SK-N-SH treated with all-trans-retinoic acid at 6 μM for 48 hours (cell line): ENCODE data around the gene CRELD2.

ENCODE experiments used
- ARNTL ChIP-seq: fragments of 450-650 bp; formaldehyde crosslinking; IDR thresholded peaks from 2 replicates; pipeline ENCODE4 v1.5.0; 2020; ENCODE audit warnings: low read depth, mild to moderate bottlenecking, moderate library complexity, borderline replicate concordance
- ISL1 ChIP-seq: fragments of 250-450 bp; sonication (Bioruptor Pico); IDR thresholded peaks from 2 replicates; pipeline ENCODE4 v2.1.2; 2022; ENCODE audit warnings: mild to moderate bottlenecking, moderate library complexity
- ZFP30 ChIP-seq: fragments of 450-650 bp; formaldehyde crosslinking; IDR thresholded peaks from 2 replicates; pipeline ENCODE4 v1.5.0; 2022; ENCODE audit warnings: mild to moderate bottlenecking, moderate library complexity
- TF ChIP-seq, protein P1 (sequence below): fragments of 250-450 bp; sonication (Bioruptor Pico); IDR thresholded peaks from 2 replicates; pipeline ENCODE4 v1.8.0; 2020; ENCODE audit warnings: mild to moderate bottlenecking, moderate library complexity, borderline replicate concordance
- TF ChIP-seq, protein P2 (sequence below): fragments of 250-450 bp; sonication (Bioruptor Pico); IDR thresholded peaks from 2 replicates; pipeline ENCODE4 v1.5.1; 2020; ENCODE audit warnings: low read depth, mild to moderate bottlenecking, moderate library complexity

DNA sequence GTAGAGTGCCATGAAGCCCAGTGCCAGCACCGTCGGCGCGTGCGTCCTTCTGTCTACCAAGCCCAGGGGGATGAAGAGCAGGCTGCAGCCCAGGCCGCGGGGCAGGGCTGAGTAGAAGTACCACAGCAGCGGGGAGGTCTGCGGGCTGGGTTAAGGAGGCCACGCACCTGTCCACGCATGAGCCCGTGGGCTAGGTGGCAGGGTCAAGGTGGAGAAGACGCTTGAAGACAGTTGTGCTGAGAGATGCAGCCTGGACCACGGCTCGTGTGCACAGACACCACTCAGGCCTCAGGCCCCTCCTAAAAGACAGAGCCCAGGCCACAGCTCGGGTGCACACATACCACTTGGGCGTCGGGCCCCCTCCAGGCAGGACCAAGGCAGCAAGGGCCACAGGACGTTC is 10.6 kb upstream of the CRELD2 start:
- no peak for TF ChIP-seq ARNTL (CRISPR knock-in tag)
- TF ChIP-seq, protein P1, sequence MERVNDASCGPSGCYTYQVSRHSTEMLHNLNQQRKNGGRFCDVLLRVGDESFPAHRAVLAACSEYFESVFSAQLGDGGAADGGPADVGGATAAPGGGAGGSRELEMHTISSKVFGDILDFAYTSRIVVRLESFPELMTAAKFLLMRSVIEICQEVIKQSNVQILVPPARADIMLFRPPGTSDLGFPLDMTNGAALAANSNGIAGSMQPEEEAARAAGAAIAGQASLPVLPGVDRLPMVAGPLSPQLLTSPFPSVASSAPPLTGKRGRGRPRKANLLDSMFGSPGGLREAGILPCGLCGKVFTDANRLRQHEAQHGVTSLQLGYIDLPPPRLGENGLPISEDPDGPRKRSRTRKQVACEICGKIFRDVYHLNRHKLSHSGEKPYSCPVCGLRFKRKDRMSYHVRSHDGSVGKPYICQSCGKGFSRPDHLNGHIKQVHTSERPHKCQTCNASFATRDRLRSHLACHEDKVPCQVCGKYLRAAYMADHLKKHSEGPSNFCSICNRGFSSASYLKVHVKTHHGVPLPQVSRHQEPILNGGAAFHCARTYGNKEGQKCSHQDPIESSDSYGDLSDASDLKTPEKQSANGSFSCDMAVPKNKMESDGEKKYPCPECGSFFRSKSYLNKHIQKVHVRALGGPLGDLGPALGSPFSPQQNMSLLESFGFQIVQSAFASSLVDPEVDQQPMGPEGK (CRISPR knock-in tag) = no peak
- TF ChIP-seq, protein P2, sequence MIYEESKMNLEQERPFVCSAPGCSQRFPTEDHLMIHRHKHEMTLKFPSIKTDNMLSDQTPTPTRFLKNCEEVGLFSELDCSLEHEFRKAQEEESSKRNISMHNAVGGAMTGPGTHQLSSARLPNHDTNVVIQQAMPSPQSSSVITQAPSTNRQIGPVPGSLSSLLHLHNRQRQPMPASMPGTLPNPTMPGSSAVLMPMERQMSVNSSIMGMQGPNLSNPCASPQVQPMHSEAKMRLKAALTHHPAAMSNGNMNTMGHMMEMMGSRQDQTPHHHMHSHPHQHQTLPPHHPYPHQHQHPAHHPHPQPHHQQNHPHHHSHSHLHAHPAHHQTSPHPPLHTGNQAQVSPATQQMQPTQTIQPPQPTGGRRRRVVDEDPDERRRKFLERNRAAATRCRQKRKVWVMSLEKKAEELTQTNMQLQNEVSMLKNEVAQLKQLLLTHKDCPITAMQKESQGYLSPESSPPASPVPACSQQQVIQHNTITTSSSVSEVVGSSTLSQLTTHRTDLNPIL (CRISPR knock-in tag) = no peak
- TF ChIP-seq ISL1 (CRISPR knock-in tag) = no peak
- TF ChIP-seq ZFP30 (CRISPR knock-in tag) = no peak
